Stimulated activated CD4-positive, alpha-beta T cell treated with anti-CD3 and anti-CD28 coated beads, Interleukin-15, amount 100 ng/mL, for 48 hours (primary cell): Measurements from ENCODE around the gene PNLIPRP2.

Source experiments
- DNase-seq, 2 donors: peaks; one replicate each; pipeline ENCODE4 v3.0.0-alpha.2; 2020; ENCODE audit warnings: low read depth in 2 of 2

The PNLIPRP2 gene

DNA sequence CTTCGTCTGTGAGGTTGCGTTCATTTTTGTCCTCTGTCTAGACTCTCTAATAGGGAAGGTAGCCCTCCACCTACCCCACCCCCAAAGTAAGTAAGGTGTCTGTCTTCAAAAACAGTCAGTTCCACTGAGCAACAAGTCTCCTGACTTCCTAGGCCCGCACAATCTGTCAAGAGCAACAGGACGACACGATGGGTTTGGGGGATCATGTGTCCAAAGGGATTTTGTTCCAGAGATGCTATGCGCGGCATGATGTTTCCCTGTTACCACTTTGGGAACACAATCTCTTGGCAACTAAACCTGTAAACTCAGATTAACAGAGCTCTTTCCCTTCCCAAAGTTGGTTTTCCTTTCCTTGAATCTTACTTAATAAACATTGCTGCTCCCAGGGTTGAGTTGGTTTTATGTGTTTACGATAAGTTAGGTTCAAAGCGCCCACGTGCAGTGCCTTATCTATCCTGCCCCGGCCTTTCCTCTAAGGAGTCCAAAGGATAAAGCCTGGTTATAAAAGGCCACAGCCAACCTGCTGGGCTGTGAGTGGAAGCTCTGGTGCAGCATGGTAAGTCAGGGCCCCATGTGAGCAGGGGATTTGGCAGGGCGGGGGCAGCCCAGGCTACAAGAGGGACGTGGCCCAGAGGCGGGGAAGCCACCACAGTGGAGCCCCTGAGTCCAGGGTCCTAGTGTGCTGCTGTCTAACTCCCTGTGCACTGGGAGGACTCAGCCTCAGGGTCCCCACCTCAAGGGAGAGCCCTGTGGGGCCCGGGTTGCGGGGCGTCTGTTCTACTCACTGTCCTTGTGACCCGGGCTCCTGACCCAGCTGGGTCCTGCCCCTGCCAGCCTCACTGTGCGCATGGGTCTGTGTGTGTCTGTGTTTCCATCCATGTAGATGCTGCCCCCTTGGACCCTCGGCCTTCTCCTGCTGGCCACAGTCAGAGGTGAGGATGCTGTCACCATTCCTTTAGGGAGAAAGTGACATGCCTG, at the start of gene PNLIPRP2:
Gene PNLIPRP2 (plus strand): TSS at position 531 of the 978 bp plus-strand sequence.
- no peak for DNase-seq

- DNase-seq = no peak
These were observed 46.0 kb upstream of the PNLIPRP2 start for GRCh38 chr10:116574797-116575196.

DNA sequence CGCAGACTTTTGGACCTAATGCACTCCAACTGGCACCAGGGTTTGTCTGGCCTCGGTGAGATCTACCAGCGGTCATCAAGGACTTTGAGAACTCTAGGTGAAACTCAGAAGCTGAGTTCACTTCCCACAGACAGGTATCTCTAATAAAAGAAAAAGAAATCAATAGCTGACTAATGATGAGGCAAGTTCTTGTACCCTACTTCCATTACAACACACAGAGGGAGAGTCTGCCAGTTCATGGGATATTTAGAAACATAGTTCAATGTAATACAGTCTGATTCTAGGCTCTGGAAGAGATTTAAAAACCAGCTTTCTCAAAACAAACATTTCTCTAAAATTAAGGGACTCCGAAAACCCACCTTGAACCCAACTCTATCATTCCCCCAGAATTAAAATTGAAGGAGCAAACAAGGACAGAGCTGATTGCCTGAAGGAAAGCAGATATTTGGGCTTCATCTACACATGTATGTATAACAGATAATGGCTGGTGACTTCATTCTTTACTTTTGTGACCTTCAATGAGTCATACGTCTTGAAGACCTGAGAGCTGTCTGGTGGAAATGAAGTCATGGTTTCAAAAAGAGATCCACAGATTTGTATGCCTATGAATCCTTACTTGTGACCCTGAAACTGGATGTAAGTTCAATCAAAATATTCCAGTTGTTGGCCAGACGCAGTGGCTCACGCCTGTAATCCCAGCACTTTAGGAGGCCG, 32.7 kb upstream of the PNLIPRP2 start:
- DNase-seq = no peak

GRCh38 chr10:116588995-116589394, 31.8 kb upstream of the PNLIPRP2 start:
- no peak for DNase-seq

DNA sequence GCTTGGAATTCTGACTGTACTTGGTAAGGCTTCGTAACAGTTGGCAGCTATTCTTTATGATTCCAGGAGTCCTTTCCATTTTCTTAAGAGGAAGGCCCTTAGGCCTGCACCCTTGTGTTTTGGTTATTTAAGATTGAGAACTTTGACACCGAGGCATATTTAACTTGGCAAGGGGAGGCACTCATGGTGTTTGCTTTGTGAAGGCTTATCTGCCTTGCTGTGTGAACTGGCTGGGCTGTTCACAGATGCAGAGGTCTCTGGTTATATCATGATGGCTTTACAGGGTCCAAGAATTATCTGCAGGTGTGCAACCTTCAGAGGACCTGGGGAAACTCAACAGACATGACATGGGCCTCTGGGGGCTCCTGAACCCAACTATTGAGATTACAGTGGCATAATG, 30.8 kb upstream of the PNLIPRP2 start:
- DNase-seq = no peak

- DNase-seq = no peak
These were observed 29.9 kb upstream of the PNLIPRP2 start, which contains the start of gene PNLIPRP1 for GRCh38 chr10:116590590-116591444. Gene PNLIPRP1 (plus strand): TSS chr10:116590959. CDS start chr10:116591130, 171 bp downstream.

GRCh38 chr10:116593139-116593740, 27.5 kb upstream of the PNLIPRP2 start:
- DNase-seq = no peak

- DNase-seq = no peak
These were observed 26.2 kb upstream of the PNLIPRP2 start for GRCh38 chr10:116594525-116595035.

- DNase-seq = no peak
These were observed 24.7 kb upstream of the PNLIPRP2 start for GRCh38 chr10:116596062-116596461.

DNA sequence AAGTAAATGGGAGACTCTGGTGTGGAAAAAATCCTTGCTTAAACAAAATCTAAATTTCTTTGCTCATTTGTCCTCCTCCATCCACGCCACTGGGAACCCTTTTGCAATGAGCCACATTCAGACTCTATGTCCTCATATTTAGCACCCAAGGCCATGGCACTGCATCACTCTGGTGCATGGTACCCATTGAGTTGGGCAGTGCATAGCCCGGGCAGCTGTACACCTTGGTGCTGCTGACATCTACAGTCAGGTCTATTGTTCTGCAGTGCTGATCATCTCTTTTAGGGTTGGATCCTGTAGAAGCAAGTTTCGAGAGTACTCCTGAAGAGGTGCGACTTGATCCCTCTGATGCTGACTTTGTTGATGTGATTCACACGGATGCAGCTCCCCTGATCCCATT, 23.2 kb upstream of the PNLIPRP2 start:
- DNase-seq = no peak

- DNase-seq = no peak
These were observed 22.4 kb upstream of the PNLIPRP2 start for GRCh38 chr10:116598329-116598728.

DNA sequence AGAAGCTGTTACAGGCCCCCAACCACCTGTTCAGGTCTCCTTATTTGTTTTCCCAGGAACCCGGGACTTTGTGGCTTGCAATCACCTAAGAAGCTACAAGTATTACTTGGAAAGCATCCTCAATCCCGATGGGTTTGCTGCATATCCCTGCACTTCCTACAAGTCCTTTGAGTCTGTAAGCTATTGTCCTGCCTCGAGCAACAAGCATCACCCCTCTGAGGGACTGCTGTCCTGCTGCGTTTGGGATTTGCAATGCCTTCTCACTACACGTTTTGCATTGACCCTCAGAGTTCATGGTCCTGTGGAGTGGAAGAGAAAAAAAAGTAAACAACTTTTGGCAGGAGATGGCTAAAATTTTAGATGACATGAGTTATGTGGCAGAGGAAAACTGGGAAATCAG, 20.8 kb upstream of the PNLIPRP2 start:
- DNase-seq = no peak

GRCh38 chr10:116602648-116603400, 17.9 kb upstream of the PNLIPRP2 start:
- DNase-seq = no peak

DNA sequence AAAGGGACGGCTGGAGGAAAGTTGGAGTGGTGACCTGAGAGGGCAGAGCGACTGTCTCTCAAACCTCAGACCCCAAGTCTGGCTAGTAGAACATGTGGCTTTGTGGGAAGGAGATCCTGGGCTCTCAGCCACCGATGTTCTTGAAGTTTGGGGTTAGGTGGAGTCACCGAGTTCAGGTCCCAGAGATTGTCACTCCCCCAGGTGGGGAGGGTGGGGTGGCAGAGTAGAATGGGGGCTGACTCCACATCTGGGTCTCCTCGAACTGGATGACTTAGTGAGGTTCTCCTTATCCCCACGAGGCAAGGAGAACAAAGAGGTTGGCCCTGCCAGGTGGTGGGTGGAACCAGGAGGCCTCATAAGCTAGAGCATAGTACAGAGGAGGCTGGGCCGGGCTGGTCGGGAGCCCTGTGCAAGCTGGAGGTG, 14.7 kb upstream of the PNLIPRP2 start:
- DNase-seq = no peak

GRCh38 chr10:116607336-116607735, 13.4 kb upstream of the PNLIPRP2 start:
- DNase-seq = no peak

DNA sequence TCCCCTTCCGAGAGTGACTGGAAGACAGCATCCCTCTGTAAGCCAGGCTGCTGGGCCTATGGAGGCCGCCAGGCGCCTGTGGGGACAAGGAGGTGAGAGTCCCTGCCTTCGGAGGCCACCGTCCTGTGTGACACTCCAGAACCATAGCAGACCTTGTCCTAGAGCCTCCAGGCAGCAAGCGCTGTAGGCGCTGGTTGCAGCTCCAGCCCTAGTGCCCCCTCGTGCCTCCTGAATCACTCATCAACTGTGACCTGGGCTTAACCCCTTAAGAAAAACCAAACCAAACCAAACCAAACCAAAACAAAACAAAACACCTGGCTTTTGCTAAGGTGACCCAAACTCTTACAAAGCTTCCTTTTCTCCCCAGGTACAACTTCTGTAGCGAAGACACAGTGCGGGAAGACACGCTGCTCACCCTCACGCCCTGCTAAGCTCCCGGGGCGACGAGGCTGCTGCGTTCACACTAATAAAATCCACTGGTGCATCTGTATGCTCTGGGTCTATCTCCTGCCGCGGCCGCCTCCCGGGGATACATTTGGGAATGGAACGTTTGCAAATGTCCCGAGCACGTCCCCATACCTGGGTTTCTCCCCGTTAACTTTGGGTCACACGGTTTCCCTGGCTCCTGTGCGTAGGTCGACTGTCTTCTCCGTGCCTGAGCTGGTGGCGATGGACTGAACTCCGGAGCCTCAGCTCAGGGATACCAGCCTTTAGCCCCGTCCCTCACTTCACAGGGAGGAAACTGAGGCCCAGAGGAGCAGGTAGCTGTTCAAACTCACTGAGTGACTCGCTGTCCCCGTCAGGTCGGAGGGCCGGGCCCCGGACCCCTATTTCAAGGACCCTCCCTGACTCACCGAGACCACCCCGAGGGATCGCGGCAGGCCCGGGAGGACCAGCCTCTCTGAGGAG, 11.8 kb upstream of the PNLIPRP2 start:
- DNase-seq = no peak

- DNase-seq = no peak
These were observed 10.2 kb upstream of the PNLIPRP2 start for GRCh38 chr10:116610443-116611152.

GRCh38 chr10:116611153-116611545, 9.6 kb upstream of the PNLIPRP2 start:
- DNase-seq = no peak
